Ureter (tissue), 1 donor: ENCODE data around the gene FSTL3. TPM values are rescaled to one million over a fixed set of nuclear protein-coding genes. Genes with fewer than 3 reads are reported as not detected.
"Not testable (repeated sequence)": the region's sequence is repeated elsewhere in the genome, so short reads cannot be mapped to it uniquely, and the experiment has no call there.

Experiments
- DNase-seq: peaks from one replicate; pipeline ENCODE4 v3.0.0-alpha.2; 2020; ENCODE audit warnings: low spot score
- total RNA-seq: library from RNA; stranded (reverse); gene quantifications from one replicate; pipeline ENCODE4 v1.2.4, GENCODE V29; 2023
- donor health status: DM: yes; HTN: yes; CAD: no.

The FSTL3 gene
- 29.8 TPM for total RNA-seq

GRCh38 chr19:676339-677105, at the start of gene FSTL3:
Gene FSTL3 (plus strand): TSS chr19:676392. CDS start chr19:676424, 32 bp downstream.
- no peak for DNase-seq

GRCh38 chr19:626566-626965, 49.6 kb upstream of the FSTL3 start:
- DNase-seq = not testable (repeated sequence)

GRCh38 chr19:628168-628567, 48.0 kb upstream of the FSTL3 start:
- no peak for DNase-seq

GRCh38 chr19:629515-629914, 46.7 kb upstream of the FSTL3 start:
- not testable (repeated sequence) for DNase-seq

GRCh38 chr19:629961-630714, 46.1 kb upstream of the FSTL3 start:
- DNase-seq = no peak

- DNase-seq = no peak
Observed at GRCh38 chr19:632579-633067, 43.6 kb upstream of the FSTL3 start.

- DNase-seq = peak; percentile 99
Observed at GRCh38 chr19:633068-633785, 43.0 kb upstream of the FSTL3 start, which contains the start of gene POLRMT. Gene POLRMT (minus strand): TSS chr19:633537. CDS start chr19:633512, 25 bp downstream.

- no peak for DNase-seq
Observed at GRCh38 chr19:633786-634639, 42.2 kb upstream of the FSTL3 start.

GRCh38 chr19:634975-635652, 41.1 kb upstream of the FSTL3 start:
- no peak for DNase-seq

- DNase-seq = no peak
Observed at GRCh38 chr19:638906-639252, 37.3 kb upstream of the FSTL3 start.

- peak; percentile 91 for DNase-seq
Observed at GRCh38 chr19:639253-640160, 36.7 kb upstream of the FSTL3 start, which contains the start of gene FGF22. Gene FGF22 (plus strand): TSS chr19:639879. CDS start chr19:639926, 47 bp downstream.

GRCh38 chr19:640161-640558, 36.0 kb upstream of the FSTL3 start:
- DNase-seq = no peak

- DNase-seq = no peak
Observed at GRCh38 chr19:640606-641189, 35.5 kb upstream of the FSTL3 start.

GRCh38 chr19:641702-642101, 34.5 kb upstream of the FSTL3 start:
- no peak for DNase-seq

GRCh38 chr19:642767-643727, 33.1 kb upstream of the FSTL3 start:
- no peak for DNase-seq

GRCh38 chr19:643736-644135, 32.5 kb upstream of the FSTL3 start:
- DNase-seq = no peak

- no peak for DNase-seq
Observed at GRCh38 chr19:644363-644762, 31.8 kb upstream of the FSTL3 start.

GRCh38 chr19:644789-645188, 31.4 kb upstream of the FSTL3 start:
- DNase-seq = no peak
